Fibroblast of lung (primary cell): ENCODE data around the gene ZSCAN20.

Source experiments
- CTCF ChIP-seq, 2 donors: IDR thresholded peaks in 1 of 2; conservative IDR thresholded peaks in 1 of 2; 1 replicate in 1 of 2; 2 replicates in 1 of 2; pipeline ENCODE4 v1.5.1; 2011 to 2012; ENCODE audit warnings: low read length in 2 of 2, control low read depth in 1 of 2, inconsistent platforms in 1 of 2, low read depth in 1 of 2, mild to moderate bottlenecking in 1 of 2
- EZH2 ChIP-seq: IDR thresholded peaks from 2 replicates; pipeline ENCODE4 v1.5.1; 2012; ENCODE audit warnings: low read length, control low read depth, mild to moderate bottlenecking; ENCODE audit errors: missing control alignments

GRCh38 chr1:33529957-33530356, 57.5 kb downstream of the ZSCAN20 start:
- TF ChIP-seq CTCF (conservative IDR thresholded peaks at IDR 0.05 in 1 of 2, IDR thresholded peaks at IDR 0.05 in 1 of 2; ENCODE audit: low read depth in 1 of 2, low read length in 2 of 2) (no peak), EZH2 (no peak)
